Measurements from ENCODE around the gene DNAH9. TPM values are rescaled to one million over a fixed set of nuclear protein-coding genes. Genes with fewer than 3 reads are reported as not detected.

The DNAH9 gene
- total and polyA plus RNA-seq, 2 of the 8 experiments (the other 6 are each of a cell fraction or from before 2014, with no cell fraction given), result 0.21 to 0.86 TPM

DNA sequence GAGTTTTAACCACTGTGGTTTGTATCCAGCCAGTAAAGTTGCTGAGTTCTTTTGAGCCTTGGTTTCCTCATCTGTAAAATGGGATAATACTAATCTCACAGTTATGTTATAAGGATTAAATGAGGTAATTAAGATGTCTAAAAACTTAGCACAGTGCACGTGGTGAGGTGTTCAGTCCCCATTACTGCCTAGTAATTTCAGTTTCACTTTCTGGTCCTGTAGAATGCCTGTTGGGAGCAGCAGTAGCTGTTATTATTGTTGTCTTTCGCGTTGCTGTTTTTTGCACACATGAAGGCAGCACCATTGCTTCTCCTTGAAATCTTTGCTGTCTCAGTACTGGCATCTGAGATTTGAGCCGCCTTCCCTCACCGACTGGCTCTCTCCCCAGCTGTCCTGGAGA lies 182.4 kb downstream of the DNAH9 start:
- Histone ChIP-seq H3K79me1 (ENCODE audit: low read depth, low read length) (no peaks in the 10 kb centered on the region), H3K18ac (ENCODE audit: extremely low read depth, low read length) (no peak overlapping the region), H4K91ac (replicated peaks; ENCODE audit: insufficient read length, low read length) (no peak overlapping the region), H4K8ac (ENCODE audit: extremely low read depth, insufficient read depth, low read length) (no peak overlapping the region), H4K20me1 (replicated peaks in 1 of 2; ENCODE audit: control insufficient read depth in 1 of 2, insufficient read depth in 2 of 2, low read length in 2 of 2) (no peaks in the 10 kb centered on the region), H3K36me3 (ENCODE audit: control insufficient read depth in 2 of 4, insufficient read depth in 4 of 4, low read length in 3 of 4) (no peaks in the 10 kb centered on the region), H3K23me2 (ENCODE audit: low read depth, low read length) (no peaks in the 10 kb centered on the region), H4K5ac (ENCODE audit: insufficient read length, low read depth, low read length) (no peak overlapping the region), H2AFZ (ENCODE audit: low read length) (no peak overlapping the region), H3K27ac (ENCODE audit: low read depth, low read length) (no peak overlapping the region), H3K4me3 (ENCODE audit: extremely low read depth in 1 of 4, insufficient read depth in 2 of 4, low read depth in 3 of 4, low read length in 4 of 4) (no peak overlapping the region), H2BK15ac (ENCODE audit: low read length) (no peak overlapping the region), H2BK20ac (ENCODE audit: low read length) (no peak overlapping the region), H3K9ac (replicated peaks in 1 of 4; ENCODE audit: extremely low read depth in 1 of 4, low read depth in 3 of 4, low read length in 3 of 4) (no peak overlapping the region), H3K14ac (ENCODE audit: insufficient read length) (no peak overlapping the region), H3K4me2 (ENCODE audit: insufficient read depth in 1 of 2, low read depth in 2 of 2, low read length in 2 of 2) (no peak overlapping the region), H3K23ac (ENCODE audit: insufficient read length) (no peak overlapping the region), H3K27me3 (replicated peaks in 1 of 4; ENCODE audit: control insufficient read depth in 3 of 4, extremely low read depth in 1 of 4, insufficient read depth in 3 of 4, low read length in 3 of 4) (no peaks in the 10 kb centered on the region), H2BK120ac (replicated peaks; ENCODE audit: low read depth, low read length) (no peak overlapping the region), H2AK5ac (ENCODE audit: low read depth, low read length) (no peak overlapping the region), H2BK5ac (ENCODE audit: low read depth, low read length) (no peak overlapping the region), H3K4ac (replicated peaks; ENCODE audit: insufficient read length, low read depth, low read length) (no peak overlapping the region), H2BK12ac (ENCODE audit: low read depth, low read length) (no peak overlapping the region), H3K4me1 (replicated peaks in 1 of 4; ENCODE audit: control insufficient read depth in 3 of 4, insufficient read depth in 4 of 4, low read length in 3 of 4) (no peaks in the 10 kb centered on the region), H3K9me3 (ENCODE audit: insufficient read depth in 2 of 2, low read depth in 1 of 2, low read length in 1 of 2) (no peaks in the 10 kb centered on the region), H3K56ac (replicated peaks; ENCODE audit: insufficient read length, low read depth, low read length) (no peak overlapping the region), H3K79me2 (ENCODE audit: control insufficient read depth in 1 of 2, insufficient read depth in 2 of 2, low read length in 2 of 2) (no peaks in the 10 kb centered on the region)
- FAIRE-seq, result no peak
- TF ChIP-seq BRCA1 (IDR thresholded peaks at IDR 0.05; ENCODE audit: low read depth, low read length) (no peak), ASH2L (IDR thresholded peaks at IDR 0.05; ENCODE audit: low read length) (no peak), EGR1 (IDR thresholded peaks at IDR 0.05; ENCODE audit: borderline replicate concordance, low read depth, low read length) (no peak), YY1 (IDR thresholded peaks at IDR 0.05; ENCODE audit: low read depth, low read length) (no peak), RBBP5 (IDR thresholded peaks at IDR 0.05; ENCODE audit: borderline replicate concordance, low read depth, low read length) (no peak), TAF1 (IDR thresholded peaks at IDR 0.05; ENCODE audit: low read depth, low read length) (no peak), MAX (IDR thresholded peaks at IDR 0.05) (no peak), TCF12 (IDR thresholded peaks at IDR 0.05; ENCODE audit: low read depth, low read length) (no peak), POLR2AphosphoS5 (IDR thresholded peaks at IDR 0.05; ENCODE audit: low read depth, low read length) (no peak), NRF1 (IDR thresholded peaks at IDR 0.05; ENCODE audit: low read depth, low read length) (no peak), CEBPB (IDR thresholded peaks at IDR 0.05; ENCODE audit: low read depth, low read length) (no peak), FOSL1 (IDR thresholded peaks at IDR 0.05; ENCODE audit: insufficient read depth, low read depth, low read length) (no peak), RNF2 (IDR thresholded peaks at IDR 0.05; ENCODE audit: borderline replicate concordance, low read depth, low read length, missing control alignments, poor library complexity, severe bottlenecking) (no peak)
- 87% methylated on average over 5 of the region's 5 CpGs; no CpG with 5 or more reads in 1 of the 2 experiments for WGBS, 2 experiments (ENCODE audit: extremely low coverage in 1 of 2, insufficient coverage in 1 of 2, insufficient read length in 1 of 2, insufficient replicate concordance in 2 of 2, low coverage in 1 of 2, low lambda C conversion rate in 2 of 2, missing lambda C conversion rate in 1 of 2)
- CTCF ChIA-PET (ENCODE audit: partially characterized antibody), result interaction anchor here (1.4 kb wide), 1 partner anchor 155 kb away, joined by 3 read pairs; no protein-coding TSS in a partner anchor
- POLR2A ChIA-PET (ENCODE audit: partially characterized antibody), result no interaction called here
- no peak for DNase-seq (ENCODE audit: low read depth in 1 of 2, low spot score in 2 of 2)

Data from H1 (cell line).